Peyer's patch (tissue), 4 donors: Measurements from ENCODE around the gene TCF7L1. TPM values are rescaled to one million over a fixed set of nuclear protein-coding genes. Genes with fewer than 3 reads are reported as not detected.
A peak's percentile ranks its signal among the peaks of the same experiment; 100 is the strongest.

Experiments used
- DNase-seq, 3 donors: peaks; one replicate each; pipeline ENCODE4 v3.0.0-alpha.2; 2017 to 2019
- H3K27ac ChIP-seq, 4 donors: fragments of 200-600 bp; sonication (generic); one replicate each; pipeline ENCODE4 v1.5.1; 2016 to 2019
- H3K27me3 ChIP-seq, 2 donors: fragments of 200-600 bp; sonication (generic); one replicate each; pipeline ENCODE4 v1.5.1; 2019
- H3K36me3 ChIP-seq, 3 donors: fragments of 200-600 bp; sonication (generic); one replicate each; pipeline ENCODE4 v1.5.1; 2016 to 2019
- H3K4me1 ChIP-seq, 4 donors: fragments of 200-600 bp; sonication (generic); one replicate each; pipeline ENCODE4 v1.5.1; 2016 to 2019
- H3K4me3 ChIP-seq, 4 donors: fragments of 200-600 bp; sonication (generic); 1 replicate in 3 of 4; 2 replicates in 1 of 4; pipeline ENCODE4 v1.5.1; 2016 to 2019; ENCODE audit warnings: mild to moderate bottlenecking in 1 of 4
- H3K9me3 ChIP-seq, 4 donors: fragments of 200-600 bp; sonication (generic); one replicate each; pipeline ENCODE4 v1.5.1; 2016 to 2019; ENCODE audit warnings: mild to moderate bottlenecking in 1 of 4
- POLR2A ChIP-seq, 2 donors: fragments of 450-650 bp; IDR thresholded peaks; one replicate each; pipeline ENCODE4 v1.5.1; 2017; ENCODE audit warnings: antibody characterized with exemption in 2 of 2, mild to moderate bottlenecking in 2 of 2, moderate library complexity in 2 of 2
- total RNA-seq, 4 donors: library from RNA; depleted of rRNA; stranded (reverse); fragments of >200 nt; gene quantifications; one replicate each; pipeline ENCODE4 v1.1.0, GENCODE V29; 2016
- TF ChIP-seq, protein P1 (sequence below), 6 experiments: fragments of 450-650 bp in 4 of 6; fragments of 200-600 bp in 2 of 6; sonication (generic) in 1 of 6; IDR thresholded peaks; one replicate each; pipeline ENCODE4 v1.5.1; 2017 to 2019; ENCODE audit warnings: antibody characterized with exemption in 6 of 6, mild to moderate bottlenecking in 3 of 6, moderate library complexity in 1 of 6

TCF7L1 gene
- total RNA-seq, 4 donors from 2014 or later: 0.35 to 5.8 (median 1.7) TPM

DNA sequence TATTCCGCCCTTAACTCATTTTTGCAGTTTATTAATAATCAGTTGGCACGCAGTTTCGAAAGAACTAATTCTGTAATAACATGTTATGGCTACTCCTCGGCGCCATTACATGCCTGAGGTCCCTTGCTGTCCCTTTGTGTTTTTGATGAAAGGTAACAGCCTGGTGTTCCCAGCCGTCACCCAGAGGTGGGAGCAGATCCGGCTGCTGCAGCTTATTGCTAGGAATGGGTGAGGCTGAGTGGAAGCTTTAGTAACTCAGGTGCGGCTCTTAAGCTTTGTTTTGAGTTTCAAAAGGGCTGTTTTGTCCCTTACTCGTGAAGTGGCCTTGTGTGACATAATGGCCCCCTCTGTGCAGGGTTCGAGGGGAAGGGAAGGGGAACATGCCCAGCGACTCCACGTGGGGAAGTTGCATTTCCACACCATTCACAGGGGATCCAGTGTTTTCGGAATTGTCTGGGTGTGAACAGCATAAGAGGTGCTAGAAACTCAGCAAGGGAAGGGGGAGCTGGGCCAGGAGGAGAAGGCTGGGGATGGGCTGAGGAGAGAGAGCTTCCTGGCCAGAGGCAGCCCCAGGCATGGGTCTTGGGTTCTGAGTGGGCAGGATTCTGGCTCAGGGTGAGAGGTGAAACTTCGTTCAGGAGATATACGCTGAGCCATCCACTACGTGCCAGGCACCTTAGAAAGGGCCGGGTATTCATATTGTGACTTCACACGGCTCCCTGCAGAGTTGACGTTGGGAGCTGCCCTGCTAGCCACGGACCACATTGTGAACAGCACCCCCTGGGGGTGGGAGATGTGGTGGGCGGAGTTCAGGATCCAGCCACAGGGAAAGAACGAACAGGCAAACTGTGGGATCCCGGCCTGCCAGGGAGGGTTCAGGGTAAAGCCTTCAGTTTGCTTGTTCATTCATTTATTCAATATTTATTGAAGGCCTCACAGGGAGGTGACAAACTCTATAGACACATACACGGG is 110.2 kb downstream of the TCF7L1 start:
- no peaks in the 10 kb centered on the region for H3K36me3 ChIP-seq
- DNase-seq: peak in 1 of 3 donors; percentile 53
- no peaks in the 10 kb centered on the region for H3K27me3 ChIP-seq
- peaks cover 0 to 12% (median 0%) of the 10 kb centered on the region in 4 donors for H3K4me1 ChIP-seq
- H3K4me3 ChIP-seq: no peak overlapping the region
- TF ChIP-seq, protein P1, sequence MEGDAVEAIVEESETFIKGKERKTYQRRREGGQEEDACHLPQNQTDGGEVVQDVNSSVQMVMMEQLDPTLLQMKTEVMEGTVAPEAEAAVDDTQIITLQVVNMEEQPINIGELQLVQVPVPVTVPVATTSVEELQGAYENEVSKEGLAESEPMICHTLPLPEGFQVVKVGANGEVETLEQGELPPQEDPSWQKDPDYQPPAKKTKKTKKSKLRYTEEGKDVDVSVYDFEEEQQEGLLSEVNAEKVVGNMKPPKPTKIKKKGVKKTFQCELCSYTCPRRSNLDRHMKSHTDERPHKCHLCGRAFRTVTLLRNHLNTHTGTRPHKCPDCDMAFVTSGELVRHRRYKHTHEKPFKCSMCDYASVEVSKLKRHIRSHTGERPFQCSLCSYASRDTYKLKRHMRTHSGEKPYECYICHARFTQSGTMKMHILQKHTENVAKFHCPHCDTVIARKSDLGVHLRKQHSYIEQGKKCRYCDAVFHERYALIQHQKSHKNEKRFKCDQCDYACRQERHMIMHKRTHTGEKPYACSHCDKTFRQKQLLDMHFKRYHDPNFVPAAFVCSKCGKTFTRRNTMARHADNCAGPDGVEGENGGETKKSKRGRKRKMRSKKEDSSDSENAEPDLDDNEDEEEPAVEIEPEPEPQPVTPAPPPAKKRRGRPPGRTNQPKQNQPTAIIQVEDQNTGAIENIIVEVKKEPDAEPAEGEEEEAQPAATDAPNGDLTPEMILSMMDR (IDR thresholded peaks at IDR 0.05): peak in 3 of 6 experiments; percentile 34 to 44 (median 42)
- no peak for TF ChIP-seq POLR2A (IDR thresholded peaks at IDR 0.05)
- no peaks in the 10 kb centered on the region for H3K9me3 ChIP-seq
- no peak overlapping the region for H3K27ac ChIP-seq

DNA sequence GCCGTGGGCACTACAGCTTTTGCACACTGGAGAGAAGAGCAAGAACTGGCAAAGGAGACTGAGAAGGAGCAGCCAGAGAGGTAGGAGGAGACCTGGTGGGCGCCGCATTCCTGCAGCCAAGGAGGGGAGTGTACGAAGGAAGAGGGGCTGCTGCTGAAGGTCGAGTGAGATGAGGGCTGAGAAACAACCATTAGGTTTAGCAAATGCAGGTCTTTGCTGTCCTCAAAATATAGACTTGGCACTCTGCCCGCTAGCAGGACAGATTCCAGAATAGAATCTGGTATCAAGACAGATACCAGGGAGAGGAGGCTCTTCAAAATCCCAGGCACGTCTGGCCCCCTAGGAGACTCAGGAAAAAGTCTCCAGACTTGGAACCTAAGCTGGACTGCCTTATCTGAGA is 111.6 kb downstream of the TCF7L1 start:
- Histone ChIP-seq H3K27ac (no peak overlapping the region), H3K27me3 (no peaks in the 10 kb centered on the region), H3K9me3 (no peaks in the 10 kb centered on the region), H3K36me3 (no peaks in the 10 kb centered on the region), H3K4me1 (peaks cover 0 to 26% (median 0%) of the 10 kb centered on the region in 4 donors), H3K4me3 (no peak overlapping the region)
- TF ChIP-seq, protein P1 (IDR thresholded peaks at IDR 0.05): no peak
- no peak for TF ChIP-seq POLR2A (IDR thresholded peaks at IDR 0.05)
- DNase-seq: no peak

DNA sequence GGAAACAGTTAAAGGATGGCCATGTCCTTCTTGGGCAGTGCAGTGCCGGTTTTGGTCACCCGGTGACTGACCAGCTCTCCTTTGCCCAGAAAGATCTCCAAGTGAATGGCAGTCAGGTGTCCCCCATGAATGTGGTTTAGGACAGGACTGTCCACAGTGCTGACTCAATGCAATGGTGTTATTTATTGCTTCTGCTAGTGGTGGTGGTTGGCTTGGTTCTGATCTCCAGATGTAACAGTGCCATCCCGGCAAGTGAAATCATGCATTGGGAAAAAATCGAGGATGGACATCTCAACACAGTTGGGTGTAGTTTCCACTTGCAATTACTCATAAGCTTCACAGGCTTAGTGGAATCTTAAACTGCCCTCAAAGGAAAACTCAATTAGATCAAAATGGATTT is 112.7 kb downstream of the TCF7L1 start:
- Histone ChIP-seq H3K27me3 (no peaks in the 10 kb centered on the region), H3K36me3 (no peaks in the 10 kb centered on the region), H3K9me3 (no peaks in the 10 kb centered on the region), H3K27ac (no peak overlapping the region), H3K4me3 (no peak overlapping the region), H3K4me1 (peaks cover 0 to 28% (median 0%) of the 10 kb centered on the region in 4 donors)
- TF ChIP-seq POLR2A (IDR thresholded peaks at IDR 0.05): no peak
- TF ChIP-seq, protein P1 (IDR thresholded peaks at IDR 0.05): no peak
- no peak for DNase-seq

DNA sequence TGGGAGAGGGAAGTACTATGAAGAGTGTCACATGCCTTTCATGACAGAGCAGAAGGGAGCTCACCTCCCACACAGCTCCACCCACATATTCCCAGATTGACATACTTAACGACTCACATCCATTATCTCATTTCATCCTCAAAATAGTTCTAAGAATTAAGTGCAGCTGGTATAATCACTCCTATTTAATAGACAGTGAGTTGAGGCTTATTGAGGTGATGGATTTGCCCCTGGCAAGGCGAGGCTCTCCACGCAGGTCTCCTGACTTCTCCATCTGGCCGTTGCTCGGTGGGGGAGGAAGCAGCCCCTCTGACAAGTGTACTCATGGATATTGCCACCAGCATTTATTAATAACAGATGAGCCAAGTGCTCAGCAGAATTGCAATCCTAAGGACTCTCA is 113.2 kb downstream of the TCF7L1 start:
- no peaks in the 10 kb centered on the region for H3K9me3 ChIP-seq
- no peaks in the 10 kb centered on the region for H3K27me3 ChIP-seq
- no peak overlapping the region for H3K4me3 ChIP-seq
- no peaks in the 10 kb centered on the region for H3K36me3 ChIP-seq
- no peak overlapping the region for H3K27ac ChIP-seq
- peaks cover 0 to 28% (median 0%) of the 10 kb centered on the region in 4 donors for H3K4me1 ChIP-seq
- no peak for DNase-seq
- TF ChIP-seq POLR2A (IDR thresholded peaks at IDR 0.05): no peak
- TF ChIP-seq, protein P1 (IDR thresholded peaks at IDR 0.05): no peak

DNA sequence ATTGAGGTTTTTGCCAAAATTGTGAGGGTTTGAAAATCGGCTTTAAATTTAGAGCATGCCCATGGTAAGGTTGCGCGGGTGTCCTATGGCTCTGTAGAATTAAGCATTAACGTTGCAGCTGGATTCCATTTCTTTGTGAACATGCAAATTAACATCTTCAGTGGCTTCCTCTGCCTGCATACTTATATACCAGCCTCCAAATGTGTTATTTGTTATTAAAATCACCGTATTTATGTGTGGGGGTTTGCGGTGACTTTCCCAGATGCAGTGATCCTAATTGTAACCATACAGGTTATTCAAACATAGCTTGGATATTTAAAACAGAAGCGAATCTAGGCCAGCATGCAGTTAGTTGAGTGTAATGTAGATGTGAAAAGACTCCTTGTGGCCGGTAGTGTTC is 114.4 kb downstream of the TCF7L1 start:
- Histone ChIP-seq H3K27me3 (no peaks in the 10 kb centered on the region), H3K27ac (no peak overlapping the region), H3K4me3 (no peak overlapping the region), H3K9me3 (no peaks in the 10 kb centered on the region), H3K4me1 (peaks cover 0 to 28% (median 0%) of the 10 kb centered on the region in 4 donors), H3K36me3 (no peaks in the 10 kb centered on the region)
- no peak for DNase-seq
- no peak for TF ChIP-seq POLR2A (IDR thresholded peaks at IDR 0.05)
- TF ChIP-seq, protein P1 (IDR thresholded peaks at IDR 0.05): no peak
